ENCODE measurements around the gene INTS11. TPM values are rescaled to one million over a fixed set of nuclear protein-coding genes. Genes with fewer than 3 reads are reported as not detected.
A peak's percentile ranks its signal among the peaks of the same experiment; 100 is the strongest.

Gene INTS11
- polyA plus RNA-seq, 3 donors: 46.2 to 154 (median 49.6) TPM

DNA sequence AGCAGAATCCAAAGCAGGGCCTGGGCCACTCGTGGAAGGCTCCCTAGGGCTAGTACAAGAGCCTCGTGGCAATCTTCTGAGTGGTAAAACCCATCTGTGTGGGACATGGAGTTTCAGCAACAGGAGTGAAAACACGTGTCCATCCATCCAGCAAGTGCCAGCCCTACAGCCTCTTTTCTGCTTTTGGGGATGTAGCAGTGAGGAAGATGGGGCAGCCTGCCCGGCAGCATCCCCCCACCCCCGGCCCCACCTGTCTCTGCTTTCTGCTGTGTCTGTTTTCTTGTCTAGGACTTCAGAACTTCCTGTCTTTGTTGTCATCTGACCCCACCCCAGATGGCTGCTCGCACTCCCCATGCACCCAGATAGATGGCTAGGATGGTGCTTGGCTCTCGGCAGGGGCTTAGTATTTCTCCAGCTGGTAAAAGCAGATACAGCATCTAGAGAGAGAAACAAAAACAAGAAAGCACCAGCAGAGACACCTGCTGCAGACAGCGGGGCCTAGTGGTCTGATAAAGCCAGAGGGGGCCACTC lies 1.7 kb upstream of the INTS11 start:
- no peaks in the 10 kb centered on the region for H3K27me3 ChIP-seq (ENCODE audit: control insufficient read depth in 2 of 2, insufficient read depth in 2 of 2, low read length in 2 of 2)
- H3K9ac ChIP-seq (ENCODE audit: insufficient read depth, low read length, poor library complexity, severe bottlenecking): peak overlapping the region; percentile 90
- TF ChIP-seq, protein P1, sequence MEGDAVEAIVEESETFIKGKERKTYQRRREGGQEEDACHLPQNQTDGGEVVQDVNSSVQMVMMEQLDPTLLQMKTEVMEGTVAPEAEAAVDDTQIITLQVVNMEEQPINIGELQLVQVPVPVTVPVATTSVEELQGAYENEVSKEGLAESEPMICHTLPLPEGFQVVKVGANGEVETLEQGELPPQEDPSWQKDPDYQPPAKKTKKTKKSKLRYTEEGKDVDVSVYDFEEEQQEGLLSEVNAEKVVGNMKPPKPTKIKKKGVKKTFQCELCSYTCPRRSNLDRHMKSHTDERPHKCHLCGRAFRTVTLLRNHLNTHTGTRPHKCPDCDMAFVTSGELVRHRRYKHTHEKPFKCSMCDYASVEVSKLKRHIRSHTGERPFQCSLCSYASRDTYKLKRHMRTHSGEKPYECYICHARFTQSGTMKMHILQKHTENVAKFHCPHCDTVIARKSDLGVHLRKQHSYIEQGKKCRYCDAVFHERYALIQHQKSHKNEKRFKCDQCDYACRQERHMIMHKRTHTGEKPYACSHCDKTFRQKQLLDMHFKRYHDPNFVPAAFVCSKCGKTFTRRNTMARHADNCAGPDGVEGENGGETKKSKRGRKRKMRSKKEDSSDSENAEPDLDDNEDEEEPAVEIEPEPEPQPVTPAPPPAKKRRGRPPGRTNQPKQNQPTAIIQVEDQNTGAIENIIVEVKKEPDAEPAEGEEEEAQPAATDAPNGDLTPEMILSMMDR (IDR thresholded peaks at IDR 0.05): no peak
- Mint-ChIP-seq H3K4me3 (peak overlapping the region in 1 of 2 donors; percentile 31), H3K4me1 (peaks cover 25% of the 10 kb centered on the region), H3K27ac (no peak overlapping the region), H3K27me3 (ENCODE audit: low read depth in 3 of 3) (no peaks in the 10 kb centered on the region), H3K36me3 (peaks cover 4 to 19% of the 10 kb centered on the region in 2 donors), H3K9me3 (peaks cover 0 to 3% (median 0%) of the 10 kb centered on the region in 7 donors)
- H3K4me1 ChIP-seq (ENCODE audit: control insufficient read depth in 1 of 2, insufficient read depth in 2 of 2, low read length in 2 of 2): peaks cover 22 to 24% of the 10 kb centered on the region in 2 donors
- H4K20me1 ChIP-seq (ENCODE audit: insufficient read depth, low read length): peaks cover 33% of the 10 kb centered on the region
- H3K4me3 ChIP-seq (replicated peaks in 1 of 3; ENCODE audit: low read depth in 2 of 3, low read length in 3 of 3): peak overlapping the region in 1 of 3 experiments; percentile 92
- H3K36me3 ChIP-seq (replicated peaks in 1 of 2; ENCODE audit: control insufficient read depth in 1 of 2, insufficient read depth in 2 of 2, low read length in 2 of 2): peaks cover 7 to 16% of the 10 kb centered on the region in 2 donors
- H3K79me2 ChIP-seq (ENCODE audit: insufficient read depth, low read length): peaks cover 47% of the 10 kb centered on the region
- intact Hi-C loops (cut with micrococcal nuclease): no loop called here
- peak overlapping the region in 1 of 2 donors; percentile 83 for H3K27ac ChIP-seq (ENCODE audit: low read depth in 1 of 2, low read length in 2 of 2)
- no peaks in the 10 kb centered on the region for H3K9me3 ChIP-seq (replicated peaks in 1 of 2; ENCODE audit: control insufficient read depth in 1 of 2, insufficient read depth in 1 of 2, low read length in 2 of 2)
- WGBS (ENCODE audit: insufficient coverage): 89% methylated on average over 5 of the region's 8 CpGs
- no peak for DNase-seq
- H3K4me2 ChIP-seq (replicated peaks; ENCODE audit: extremely low read depth, low read length, poor library complexity, severe bottlenecking): peak overlapping the region; percentile 98
- no peak overlapping the region for H2AFZ ChIP-seq (ENCODE audit: insufficient read depth, low read depth, low read length, poor library complexity, severe bottlenecking)

DNA sequence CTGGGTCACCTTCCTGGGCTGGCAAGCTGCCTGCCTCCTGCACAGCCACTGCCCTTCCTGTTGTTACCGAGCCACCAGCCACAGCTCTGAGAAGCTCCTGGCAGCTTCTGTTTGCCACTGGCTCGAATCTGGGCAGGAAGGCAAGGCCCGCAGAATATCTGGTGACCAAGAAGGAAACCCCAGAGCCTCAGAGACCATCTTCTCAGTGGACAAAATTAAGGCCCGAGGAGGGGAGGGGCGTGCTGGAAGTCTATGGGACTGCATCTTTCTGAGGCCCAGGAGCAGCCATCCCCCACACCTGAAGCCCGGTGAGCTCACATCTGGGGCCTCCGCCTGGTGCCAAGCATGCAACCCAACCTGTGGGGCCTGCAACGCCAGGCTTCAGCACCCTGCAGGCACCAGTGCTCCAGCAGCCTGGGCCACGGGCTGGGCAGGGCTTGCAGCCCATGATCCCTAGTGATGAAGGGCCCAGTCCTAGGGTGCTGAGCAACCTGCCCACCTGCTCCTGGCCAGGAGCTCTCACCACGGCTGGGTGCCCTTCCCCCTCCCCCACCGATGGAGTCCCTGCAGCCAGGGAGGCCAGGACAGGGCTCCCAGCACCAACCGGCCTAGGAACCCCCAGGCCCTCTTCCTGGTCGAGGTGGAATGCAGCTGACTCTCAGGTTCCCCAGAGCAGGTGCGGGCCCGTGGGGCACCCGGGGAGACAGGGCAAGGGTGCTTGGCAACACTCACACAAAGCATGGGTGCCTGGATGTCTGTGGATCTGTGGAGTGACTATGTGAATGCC lies 1.0 kb upstream of the INTS11 start:
- intact Hi-C loops (cut with micrococcal nuclease): no loop called here
- Histone ChIP-seq H3K79me2 (ENCODE audit: insufficient read depth, low read length) (peaks cover 54% of the 10 kb centered on the region), H3K36me3 (replicated peaks in 1 of 2; ENCODE audit: control insufficient read depth in 1 of 2, insufficient read depth in 2 of 2, low read length in 2 of 2) (peaks cover 13 to 20% of the 10 kb centered on the region in 2 donors), H3K27me3 (ENCODE audit: control insufficient read depth in 2 of 2, insufficient read depth in 2 of 2, low read length in 2 of 2) (no peaks in the 10 kb centered on the region), H3K27ac (ENCODE audit: low read depth in 1 of 2, low read length in 2 of 2) (peak overlapping the region; percentile 0 to 83), H3K4me2 (replicated peaks; ENCODE audit: extremely low read depth, low read length, poor library complexity, severe bottlenecking) (peak overlapping the region; percentile 98), H3K4me3 (replicated peaks in 1 of 3; ENCODE audit: low read depth in 2 of 3, low read length in 3 of 3) (peak overlapping the region; percentile 65 to 92 (median 87)), H3K4me1 (ENCODE audit: control insufficient read depth in 1 of 2, insufficient read depth in 2 of 2, low read length in 2 of 2) (peaks cover 22 to 24% of the 10 kb centered on the region in 2 donors), H2AFZ (ENCODE audit: insufficient read depth, low read depth, low read length, poor library complexity, severe bottlenecking) (peak overlapping the region; percentile 89), H4K20me1 (ENCODE audit: insufficient read depth, low read length) (peaks cover 40% of the 10 kb centered on the region), H3K9ac (ENCODE audit: insufficient read depth, low read length, poor library complexity, severe bottlenecking) (peak overlapping the region; percentile 90), H3K9me3 (replicated peaks in 1 of 2; ENCODE audit: control insufficient read depth in 1 of 2, insufficient read depth in 1 of 2, low read length in 2 of 2) (no peaks in the 10 kb centered on the region)
- Mint-ChIP-seq H3K4me3 (peak overlapping the region; percentile 65 to 83), H3K9me3 (peaks cover 0 to 3% (median 0%) of the 10 kb centered on the region in 7 donors), H3K27me3 (ENCODE audit: low read depth in 3 of 3) (no peaks in the 10 kb centered on the region), H3K36me3 (peaks cover 4 to 22% of the 10 kb centered on the region in 2 donors), H3K4me1 (peaks cover 25% of the 10 kb centered on the region), H3K27ac (peak overlapping the region in 4 of 7 donors; percentile 38 to 89 (median 57))
- no peak for DNase-seq
- TF ChIP-seq, protein P1 (IDR thresholded peaks at IDR 0.05): no peak
- WGBS (ENCODE audit: insufficient coverage): 57% methylated on average over 13 of the region's 16 CpGs
